NCI-H1417 (cell line): Measurements from ENCODE around the gene RALGAPA1.
"Not testable (repeated sequence)": the region's sequence is repeated elsewhere in the genome, so short reads cannot be mapped to it uniquely, and the experiment has no call there.

Source experiments
- DNase-seq, 3 experiments: peaks; one replicate each; lab custom pipeline; 2025; lab: John Stamatoyannopoulos, UW

Gene RALGAPA1

DNA sequence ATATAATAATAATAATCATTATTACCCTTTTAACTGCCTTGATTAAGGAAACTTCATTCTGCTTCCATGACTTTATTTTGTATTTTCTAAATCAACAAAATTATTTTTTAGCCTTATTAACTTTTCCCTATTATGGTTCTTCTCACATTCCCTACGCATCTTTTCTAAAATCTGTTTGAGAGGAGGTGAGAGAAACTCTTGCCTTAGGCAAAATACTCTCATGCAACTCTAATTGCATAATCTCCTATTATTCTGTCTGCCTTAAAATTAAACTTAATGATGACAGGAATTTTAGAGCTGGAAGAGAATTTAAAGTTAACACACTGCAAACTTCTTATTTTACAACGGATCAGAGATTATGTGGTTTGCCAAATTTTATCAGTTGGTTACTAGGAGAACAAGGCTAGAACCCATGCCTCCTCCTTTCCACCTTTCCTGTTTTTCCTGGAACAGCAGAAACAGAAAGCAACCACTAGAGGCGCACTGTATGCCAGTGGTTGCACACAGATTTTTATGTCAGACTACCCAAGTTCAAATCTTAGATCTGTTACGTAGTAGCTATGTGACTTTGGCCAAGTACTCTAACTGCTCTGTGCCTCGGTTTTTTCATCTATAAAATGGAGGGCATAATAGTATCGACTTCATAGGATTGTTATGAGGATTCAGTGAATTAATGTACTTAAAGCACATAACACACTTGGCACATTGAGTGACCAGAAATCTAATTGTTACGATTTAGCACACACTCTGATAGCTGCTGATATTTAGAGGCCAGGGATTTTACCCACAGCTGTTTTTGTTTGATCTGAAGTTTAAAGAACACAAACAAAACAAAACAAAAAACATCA, 12.7 kb upstream of the RALGAPA1 start:
- peak in 2 of 3 experiments; percentile 8 to 39 for DNase-seq

DNA sequence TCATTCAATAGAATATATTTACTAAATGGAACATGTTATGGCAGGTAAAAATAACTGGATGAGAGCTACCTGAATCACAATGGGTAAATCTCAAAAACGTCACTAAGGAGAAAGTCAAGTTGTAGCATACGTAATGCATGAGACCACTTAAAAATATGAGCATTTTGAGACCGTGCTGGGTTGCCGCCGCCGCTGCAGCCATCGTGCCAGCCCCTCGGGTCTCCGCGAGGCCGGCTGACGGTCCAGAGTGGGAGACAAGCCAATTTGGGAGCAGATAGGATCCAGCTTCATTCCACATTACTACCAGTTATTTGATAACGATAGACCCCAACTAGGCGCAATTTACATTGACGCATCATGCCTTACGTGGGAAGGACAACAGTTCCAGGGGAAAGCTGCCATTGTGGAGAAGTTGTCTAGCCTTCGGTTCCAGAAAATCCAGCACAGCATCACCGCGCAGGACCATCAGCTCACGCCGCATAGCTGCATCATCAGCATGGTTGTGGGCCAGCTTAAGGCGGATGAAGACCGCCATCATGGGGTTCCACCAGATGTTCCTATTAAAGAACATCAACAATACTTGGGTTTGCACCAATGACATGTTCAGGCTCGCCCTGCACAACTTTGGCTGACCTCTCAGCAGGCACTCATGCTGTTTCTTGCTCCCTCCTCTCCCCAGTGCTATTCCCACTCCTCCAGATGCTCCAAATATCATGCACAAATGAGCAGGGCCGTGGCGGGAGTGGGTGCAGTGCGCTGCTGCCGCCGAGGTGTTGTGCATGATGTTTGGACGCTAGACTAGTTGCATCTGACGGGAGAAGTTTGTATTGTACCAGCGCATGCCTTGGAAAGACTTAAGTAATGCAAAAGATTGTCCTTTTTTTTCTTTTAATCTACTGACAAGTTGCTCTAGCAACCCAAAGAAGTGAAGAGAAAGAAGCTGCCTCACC, 10.8 kb upstream of the RALGAPA1 start:
- no peak for DNase-seq

GRCh38 chr14:35818346-35819115, 9.4 kb upstream of the RALGAPA1 start:
- DNase-seq: peak in 2 of 3 experiments; percentile 30 to 60

- DNase-seq: peak; percentile 40 to 82 (median 79)
These were observed 5.4 kb upstream of the RALGAPA1 start for GRCh38 chr14:35814371-35815005.

DNA sequence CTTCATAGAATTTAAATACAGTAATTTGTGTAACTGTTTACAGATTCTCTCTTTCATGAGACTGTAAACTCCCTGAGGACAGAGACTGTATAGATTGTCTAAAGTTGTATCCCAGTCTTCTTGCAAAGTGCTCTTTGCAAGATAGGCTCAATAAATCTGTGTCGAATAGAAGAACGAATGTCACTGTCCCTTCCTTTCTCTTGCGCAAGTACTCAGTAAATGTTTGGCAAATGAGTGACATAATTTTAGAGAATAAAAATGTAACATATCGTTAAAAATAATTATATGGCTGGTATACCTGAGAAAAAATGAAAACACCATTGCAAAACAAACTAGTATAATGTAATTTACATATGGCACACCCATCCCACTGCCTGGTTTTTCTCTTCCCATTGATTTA, 1.9 kb upstream of the RALGAPA1 start:
- DNase-seq: no peak

DNA sequence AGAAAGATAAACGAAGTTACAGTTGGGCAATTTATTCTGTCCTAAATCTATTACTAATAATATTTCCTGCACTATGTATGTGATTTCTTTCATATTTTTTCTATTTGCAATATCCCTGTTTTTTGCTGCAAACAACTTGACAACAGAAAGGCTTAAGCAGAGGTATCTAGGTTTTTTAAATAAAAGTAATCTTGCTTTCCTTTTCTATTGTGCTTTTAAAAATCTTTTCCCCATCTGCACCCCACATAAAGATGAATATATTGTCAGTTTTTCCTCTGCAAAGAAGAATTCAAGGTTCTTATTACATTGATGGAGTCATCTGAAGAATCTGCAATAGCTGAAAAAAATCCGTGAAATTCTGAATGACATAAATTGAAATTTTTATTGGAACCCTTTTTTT, 502 bp upstream of the RALGAPA1 start:
- DNase-seq: no peak

GRCh38 chr14:35808076-35808637, 938 bp downstream of the RALGAPA1 start:
- DNase-seq: peak; percentile 18 to 63 (median 42)

GRCh38 chr14:35807131-35807961, 1.7 kb downstream of the RALGAPA1 start:
- no peak for DNase-seq

- DNase-seq: no peak
These were observed 2.8 kb downstream of the RALGAPA1 start for GRCh38 chr14:35806006-35806907.

- no peak for DNase-seq
These were observed 11.3 kb downstream of the RALGAPA1 start for GRCh38 chr14:35797796-35798195.

DNA sequence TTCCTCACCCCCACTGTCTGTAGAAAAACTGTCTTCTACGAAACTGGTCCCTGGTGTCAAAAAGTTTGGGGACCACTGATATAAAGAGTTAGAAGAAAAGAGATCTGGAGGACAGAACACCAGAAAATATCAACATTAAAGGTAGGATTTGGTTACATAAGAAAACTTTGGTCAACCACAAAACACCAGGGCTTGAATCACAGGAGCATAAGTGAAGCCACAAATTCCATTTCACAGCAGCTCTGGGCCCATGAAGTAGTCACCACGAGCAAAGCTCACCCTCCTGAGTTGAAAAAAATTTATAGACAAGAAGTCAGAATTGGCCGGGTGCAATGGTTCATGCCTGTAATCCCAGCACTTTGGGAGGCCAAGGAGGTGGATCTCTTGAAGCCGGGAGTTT, 19.4 kb downstream of the RALGAPA1 start:
- DNase-seq: no peak

GRCh38 chr14:35786856-35787255, 22.2 kb downstream of the RALGAPA1 start:
- DNase-seq: no peak

DNA sequence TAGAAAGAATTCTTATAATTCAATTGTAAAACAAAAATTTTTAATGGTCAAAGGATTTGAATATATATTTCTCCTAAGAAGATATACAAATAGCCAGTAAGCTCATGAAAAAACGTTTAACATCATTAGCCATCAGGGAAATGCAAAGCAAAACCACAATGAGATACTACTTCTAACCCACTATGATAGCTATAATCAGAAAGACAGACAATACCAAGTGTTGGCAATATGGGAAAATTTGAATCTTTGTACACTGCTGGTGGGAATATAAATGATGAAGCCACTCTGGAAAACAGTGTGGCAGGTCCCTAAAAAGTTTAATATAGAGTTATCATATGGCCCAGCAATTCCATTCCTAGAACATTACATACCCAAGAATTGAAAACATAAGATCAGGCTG, 25.4 kb downstream of the RALGAPA1 start:
- no peak for DNase-seq

DNA sequence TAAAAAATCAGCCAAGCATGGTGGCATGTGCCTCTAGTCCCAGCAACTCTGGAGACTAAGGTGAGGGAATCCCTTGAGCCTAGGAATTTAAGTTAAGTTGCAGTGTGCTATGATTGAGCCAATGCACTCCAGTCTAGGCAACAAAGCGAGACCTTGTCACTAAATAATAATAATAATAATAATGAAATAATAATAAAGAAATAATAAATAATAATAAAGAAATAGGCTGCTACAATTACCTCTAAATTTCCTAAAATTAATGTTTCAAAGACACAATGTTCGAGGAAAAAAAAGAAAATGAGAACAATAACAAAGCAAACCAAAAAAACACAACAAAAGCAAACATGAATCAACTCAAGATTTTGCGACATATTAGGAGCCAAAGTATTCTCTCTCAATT, 29.7 kb downstream of the RALGAPA1 start:
- DNase-seq: no peak

DNA sequence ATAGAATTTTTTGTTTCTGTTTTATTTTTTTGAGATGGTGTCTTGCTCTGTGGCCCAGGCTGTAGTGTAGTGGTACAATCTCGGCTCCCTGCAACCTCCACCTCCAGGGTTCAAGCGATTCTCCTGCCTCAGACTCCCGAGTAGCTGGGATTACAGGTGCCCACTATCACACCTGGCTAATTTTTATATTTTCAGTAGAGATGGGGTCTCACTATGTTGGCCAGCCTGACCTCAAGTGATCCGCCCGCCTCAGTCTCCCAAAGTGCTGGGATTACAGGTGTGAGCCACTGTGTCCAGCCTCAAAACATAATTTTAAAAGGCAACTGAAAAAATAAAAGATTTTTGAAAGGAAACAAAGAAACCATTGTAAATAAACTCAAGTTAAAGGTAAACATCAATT, 31.5 kb downstream of the RALGAPA1 start:
- DNase-seq: not testable (repeated sequence)

GRCh38 chr14:35776823-35777222, 32.3 kb downstream of the RALGAPA1 start:
- no peak for DNase-seq

DNA sequence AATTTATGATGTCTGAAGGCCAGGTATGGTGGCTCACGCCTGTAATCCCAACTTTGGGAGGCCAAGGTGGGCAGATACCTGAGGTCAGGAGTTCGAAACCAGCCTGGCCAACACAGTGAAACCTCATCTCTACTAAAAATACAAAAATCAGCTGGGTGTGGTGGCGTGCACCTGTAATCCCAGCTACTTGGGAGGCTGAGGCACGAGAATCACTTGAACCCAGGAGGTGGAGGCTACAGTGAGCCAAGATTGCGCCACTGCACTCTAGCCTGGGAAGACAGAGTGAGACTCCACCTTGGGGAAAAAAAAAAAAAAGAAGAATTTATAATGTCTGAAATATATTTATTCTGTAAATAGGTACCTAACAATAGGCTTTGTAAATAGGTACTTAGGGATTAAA, 33.0 kb downstream of the RALGAPA1 start:
- not testable (repeated sequence) for DNase-seq

- DNase-seq: no peak
These were observed 42.4 kb downstream of the RALGAPA1 start for GRCh38 chr14:35766700-35767082.

- no peak for DNase-seq
These were observed 42.9 kb downstream of the RALGAPA1 start for GRCh38 chr14:35766036-35766699.
